ENCODE data around the gene MYLK4. TPM values are rescaled to one million over a fixed set of nuclear protein-coding genes. Genes with fewer than 3 reads are reported as not detected.

The MYLK4 gene
- total and polyA plus RNA-seq, 2 of the 13 experiments (the other 11 are each of a cell fraction or from before 2014, with no cell fraction given) = 0.26 to 0.29 TPM

GRCh38 chr6:2639896-2640295 lies 110.8 kb downstream of the MYLK4 start:
- H3K27me3 ChIP-seq (ENCODE audit: control insufficient read depth in 1 of 2, insufficient read depth in 2 of 2, low read length in 2 of 2) = peaks cover 1 to 74% of the 10 kb centered on the region in 2 experiments
- no peaks in the 10 kb centered on the region for H3K9me3 ChIP-seq (ENCODE audit: low read length)
- ChIA-PET CTCF (ENCODE audit: low intra/inter-chr PET ratio, low total read pairs) (no interaction called here), POLR2A (no interaction called here)
- no peak for ATAC-seq
- H3K36me3 ChIP-seq (replicated peaks in 1 of 2; ENCODE audit: control insufficient read depth in 1 of 2, insufficient read depth in 2 of 2, low read length in 2 of 2) = no peaks in the 10 kb centered on the region
- H2AFZ ChIP-seq (ENCODE audit: low read length) = no peak overlapping the region
- in situ Hi-C loops (cut with HindIII; ENCODE audit: extremely low pct_ligation_motif_present, low pct_unique_long_range_greater_than_20kb) = loop anchor here (10.0 kb wide), 1 partner anchor 435 kb away; no protein-coding TSS in a partner anchor
- peaks cover 3% of the 10 kb centered on the region for H3K4me1 ChIP-seq (ENCODE audit: insufficient read depth, low read length)
- H3K27ac ChIP-seq (ENCODE audit: extremely low read length, insufficient read depth, low read length) = no peak overlapping the region
- intact Hi-C loops (cut with micrococcal nuclease; ENCODE audit: unreplicated experiment) = loop anchor here (10.0 kb wide), 1 partner anchor 55 kb away; no protein-coding TSS in a partner anchor
- H4K20me1 ChIP-seq (ENCODE audit: insufficient read depth, low read length) = no peaks in the 10 kb centered on the region
- no peak for DNase-seq (ENCODE audit: low spot score)
- no peak for FAIRE-seq
- H3K79me2 ChIP-seq (ENCODE audit: insufficient read depth, low read length) = no peaks in the 10 kb centered on the region
- whole genome bisulfite sequencing (ENCODE audit: low lambda C conversion rate) = 30% methylated on average over 8 of the region's 8 CpGs
- BruUV-seq (replicated peaks) = no TSS peak
- no peak overlapping the region for H3K9ac ChIP-seq (ENCODE audit: insufficient read depth, low read depth, low read length)
- H3K4me3 ChIP-seq (replicated peaks in 1 of 3; ENCODE audit: insufficient read depth in 1 of 3, low read depth in 2 of 3, low read length in 3 of 3) = no peak overlapping the region
- no peak overlapping the region for H3K4me2 ChIP-seq (ENCODE audit: low read depth, low read length)
- TF ChIP-seq PCBP1 (IDR thresholded peaks at IDR 0.05; ENCODE audit: borderline replicate concordance, low read depth, low read length) = no peak
- no peak for TF ChIP-seq HNRNPLL (IDR thresholded peaks at IDR 0.05; ENCODE audit: low read depth, low read length, poor library complexity, severe bottlenecking)
- no peak for TF ChIP-seq SOX13 (IDR thresholded peaks at IDR 0.05)
- TF ChIP-seq SOX13 (CRISPR knock-in tag; conservative IDR thresholded peaks at IDR 0.05 in 1 of 2, IDR thresholded peaks at IDR 0.05 in 1 of 2) = no peak
- TF ChIP-seq, protein P1, sequence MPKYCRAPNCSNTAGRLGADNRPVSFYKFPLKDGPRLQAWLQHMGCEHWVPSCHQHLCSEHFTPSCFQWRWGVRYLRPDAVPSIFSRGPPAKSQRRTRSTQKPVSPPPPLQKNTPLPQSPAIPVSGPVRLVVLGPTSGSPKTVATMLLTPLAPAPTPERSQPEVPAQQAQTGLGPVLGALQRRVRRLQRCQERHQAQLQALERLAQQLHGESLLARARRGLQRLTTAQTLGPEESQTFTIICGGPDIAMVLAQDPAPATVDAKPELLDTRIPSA (CRISPR knock-in tag; IDR thresholded peaks at IDR 0.05; ENCODE audit: borderline replicate concordance) = no peak
- no peak for TF ChIP-seq ZSCAN30 (CRISPR knock-in tag; IDR thresholded peaks at IDR 0.05)
- TF ChIP-seq E2F1 (CRISPR knock-in tag; IDR thresholded peaks at IDR 0.05) = no peak
- TF ChIP-seq SALL2 (CRISPR knock-in tag; IDR thresholded peaks at IDR 0.05) = no peak
- TF ChIP-seq ZNF556 (CRISPR knock-in tag; IDR thresholded peaks at IDR 0.05; ENCODE audit: borderline replicate concordance) = no peak
- TF ChIP-seq LCORL (IDR thresholded peaks at IDR 0.05) = no peak
- TF ChIP-seq LCORL (CRISPR knock-in tag; IDR thresholded peaks at IDR 0.05) = no peak
- no peak for TF ChIP-seq ZFX (CRISPR knock-in tag; IDR thresholded peaks at IDR 0.05; ENCODE audit: low read depth)
- no peak for TF ChIP-seq ZNF687 (CRISPR knock-in tag; IDR thresholded peaks at IDR 0.05)
- no peak for TF ChIP-seq U2AF1 (optimal IDR thresholded peaks at IDR 0.05; ENCODE audit: low read depth, low read length)
- TF ChIP-seq ZNF713 (CRISPR knock-in tag; IDR thresholded peaks at IDR 0.05) = no peak
- TF ChIP-seq ZBTB7A (CRISPR knock-in tag; IDR thresholded peaks at IDR 0.05) = no peak

Data from HepG2 (cell line).